ENCODE measurements around the gene SOD1. TPM values are rescaled to one million over a fixed set of nuclear protein-coding genes. Genes with fewer than 3 reads are reported as not detected.
A peak's percentile ranks its signal among the peaks of the same experiment; 100 is the strongest.
"Not testable (repeated sequence)": the region's sequence is repeated elsewhere in the genome, so short reads cannot be mapped to it uniquely, and the experiment has no call there.

Gene SOD1
- 332 and 379 TPM in 2 replicates for total RNA-seq

DNA sequence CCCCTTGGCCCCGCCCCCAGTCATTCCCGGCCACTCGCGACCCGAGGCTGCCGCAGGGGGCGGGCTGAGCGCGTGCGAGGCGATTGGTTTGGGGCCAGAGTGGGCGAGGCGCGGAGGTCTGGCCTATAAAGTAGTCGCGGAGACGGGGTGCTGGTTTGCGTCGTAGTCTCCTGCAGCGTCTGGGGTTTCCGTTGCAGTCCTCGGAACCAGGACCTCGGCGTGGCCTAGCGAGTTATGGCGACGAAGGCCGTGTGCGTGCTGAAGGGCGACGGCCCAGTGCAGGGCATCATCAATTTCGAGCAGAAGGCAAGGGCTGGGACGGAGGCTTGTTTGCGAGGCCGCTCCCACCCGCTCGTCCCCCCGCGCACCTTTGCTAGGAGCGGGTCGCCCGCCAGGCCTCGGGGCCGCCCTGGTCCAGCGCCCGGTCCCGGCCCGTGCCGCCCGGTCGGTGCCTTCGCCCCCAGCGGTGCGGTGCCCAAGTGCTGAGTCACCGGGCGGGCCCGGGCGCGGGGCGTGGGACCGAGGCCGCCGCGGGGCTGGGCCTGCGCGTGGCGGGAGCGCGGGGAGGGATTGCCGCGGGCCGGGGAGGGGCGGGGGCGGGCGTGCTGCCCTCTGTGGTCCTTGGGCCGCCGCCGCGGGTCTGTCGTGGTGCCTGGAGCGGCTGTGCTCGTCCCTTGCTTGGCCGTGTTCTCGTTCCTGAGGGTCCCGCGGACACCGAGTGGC, at the start of gene SOD1:
TSS of gene SOD1 (plus strand) at position 158 of the 723 bp plus-strand sequence. CDS start at position 235, 77 bp downstream.
- DNase-seq (ENCODE audit: low read depth): peak; percentile 69

DNA sequence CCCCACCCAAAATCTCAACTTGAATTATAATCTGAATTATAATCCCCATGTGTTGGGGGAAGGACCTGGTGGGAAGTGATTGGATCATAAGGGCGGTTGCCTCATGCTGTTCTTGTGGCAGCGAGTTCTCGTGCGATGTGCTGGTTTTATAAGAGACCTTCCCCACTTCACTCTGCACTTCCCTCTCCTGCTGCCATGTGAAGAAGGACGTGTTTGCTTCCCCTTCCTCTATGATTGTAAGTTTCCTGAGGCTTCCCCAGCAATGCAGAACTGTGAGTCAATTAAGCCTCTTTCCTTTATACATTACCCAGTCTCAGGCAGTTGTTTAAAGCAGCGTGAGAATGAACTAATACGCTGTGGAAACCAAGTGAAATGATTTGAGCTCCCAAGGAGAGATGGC, 48.0 kb upstream of the SOD1 start:
- DNase-seq (ENCODE audit: low read depth): no peak

DNA sequence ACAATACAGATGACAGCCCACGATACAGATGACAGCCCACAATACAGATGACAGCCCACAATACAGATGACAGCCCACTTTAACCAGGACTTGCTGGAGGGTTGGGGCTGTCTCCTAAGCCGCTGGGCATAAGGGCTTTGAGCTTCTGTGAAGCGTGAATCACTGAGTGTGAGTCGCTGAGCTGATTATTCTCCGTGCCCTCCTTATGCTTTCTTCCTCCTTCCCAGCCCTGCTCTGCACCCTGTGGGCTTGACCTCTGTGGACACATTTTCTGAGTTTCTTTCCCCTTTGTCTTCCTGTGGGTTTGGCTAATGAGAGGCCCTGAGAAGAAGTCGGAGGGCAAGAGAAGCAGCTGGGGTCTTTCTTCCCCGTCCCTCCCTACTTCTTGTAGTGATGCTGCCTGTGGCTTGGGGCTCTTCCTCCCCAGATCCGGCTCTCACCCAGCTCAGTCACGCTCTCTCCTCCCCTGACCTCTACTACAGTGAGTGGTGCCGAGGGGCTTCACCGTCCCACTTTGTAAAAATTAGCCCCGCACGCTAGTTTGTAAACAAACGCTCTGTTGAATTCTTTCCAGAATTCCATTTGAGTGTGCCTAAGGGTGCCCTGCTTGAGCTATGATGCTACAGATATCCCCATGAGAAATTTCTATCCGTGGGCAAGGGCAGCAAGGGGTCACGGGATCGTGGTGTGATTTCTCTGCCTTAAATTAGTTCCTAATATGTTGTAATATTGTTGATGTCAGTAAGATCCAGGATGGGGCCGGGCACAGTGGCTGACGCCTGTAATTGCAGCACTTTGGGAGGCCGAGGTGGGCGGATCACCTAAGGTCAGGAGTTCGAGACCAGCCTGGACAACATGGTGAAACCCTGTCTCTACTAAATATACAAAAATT, 46.4 kb upstream of the SOD1 start:
- peak; percentile 33 for DNase-seq (ENCODE audit: low read depth)

DNA sequence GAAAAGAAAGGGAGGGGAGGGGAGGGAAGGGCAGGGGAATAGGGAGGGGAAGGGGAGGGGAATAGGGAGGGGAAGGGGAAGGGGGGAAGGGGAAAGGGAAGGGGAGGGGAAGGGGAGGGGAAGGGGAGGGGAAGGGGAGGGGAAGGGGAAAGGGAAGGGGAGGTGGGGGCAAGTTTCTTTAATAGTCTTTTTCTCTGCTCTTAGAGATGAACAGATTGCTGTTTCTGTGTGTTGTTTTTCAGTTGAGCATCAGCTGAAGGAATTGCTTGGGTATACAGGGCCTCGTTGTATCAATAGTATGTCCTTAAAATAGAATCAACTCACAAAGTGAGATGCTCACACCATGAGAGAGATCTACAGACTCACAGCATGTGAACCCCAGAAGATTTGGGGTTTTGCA, 44.8 kb upstream of the SOD1 start:
- DNase-seq (ENCODE audit: low read depth): no peak

DNA sequence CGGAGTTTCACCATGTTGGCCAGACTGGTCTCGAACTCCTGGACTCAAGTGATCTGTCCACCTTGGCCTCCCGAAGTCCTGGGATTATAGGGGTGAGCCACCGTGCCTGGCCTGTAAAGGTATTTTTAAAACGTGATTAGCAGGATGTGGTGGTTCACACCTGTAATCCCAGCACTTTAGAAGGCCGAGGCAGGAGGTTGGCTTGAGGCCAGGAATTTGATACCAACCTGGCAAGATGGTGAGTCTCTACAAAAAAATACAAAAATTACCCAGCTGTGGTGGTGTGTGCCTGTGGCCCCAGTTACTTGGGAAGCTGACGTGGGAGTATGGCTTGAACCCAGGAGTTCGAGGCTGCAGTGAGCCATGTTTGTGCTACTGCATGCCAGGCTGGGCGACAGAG, 43.3 kb upstream of the SOD1 start:
- DNase-seq (ENCODE audit: low read depth): no peak

DNA sequence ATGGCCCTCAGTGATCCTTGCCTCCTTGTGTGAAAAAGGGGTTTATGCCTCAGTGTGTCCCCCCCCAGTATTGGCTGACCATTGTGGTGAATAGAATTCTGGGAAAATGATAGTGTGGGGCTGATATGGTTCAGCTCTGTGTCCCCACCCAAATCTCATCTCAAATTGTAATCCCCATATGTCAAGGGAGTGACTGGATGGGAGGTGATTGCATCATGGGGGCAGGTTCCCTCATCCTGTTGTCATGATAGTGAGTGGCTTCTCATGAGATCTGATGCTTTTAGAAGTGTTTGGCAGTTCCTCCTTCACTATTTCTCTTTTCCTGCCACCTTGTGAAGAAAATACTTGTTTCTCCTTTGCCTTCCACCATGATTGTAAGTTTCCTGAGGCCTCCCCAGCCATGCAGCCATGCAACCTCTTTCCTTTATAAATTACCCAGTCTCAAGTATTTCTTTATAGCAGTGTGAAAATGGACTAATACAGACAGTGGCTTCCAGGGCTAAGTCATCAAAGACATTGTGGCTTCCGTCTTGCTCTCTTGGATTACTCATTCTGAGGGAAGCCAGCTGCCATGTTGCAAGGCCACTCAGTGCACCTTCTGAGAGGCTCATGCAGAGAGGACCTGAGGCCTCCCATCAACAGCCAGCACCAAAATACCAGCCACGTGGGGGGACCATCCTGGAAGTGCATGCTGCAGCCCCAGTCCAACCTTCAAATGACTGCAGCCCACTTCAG, 40.6 kb upstream of the SOD1 start:
- no peak for DNase-seq (ENCODE audit: low read depth)

DNA sequence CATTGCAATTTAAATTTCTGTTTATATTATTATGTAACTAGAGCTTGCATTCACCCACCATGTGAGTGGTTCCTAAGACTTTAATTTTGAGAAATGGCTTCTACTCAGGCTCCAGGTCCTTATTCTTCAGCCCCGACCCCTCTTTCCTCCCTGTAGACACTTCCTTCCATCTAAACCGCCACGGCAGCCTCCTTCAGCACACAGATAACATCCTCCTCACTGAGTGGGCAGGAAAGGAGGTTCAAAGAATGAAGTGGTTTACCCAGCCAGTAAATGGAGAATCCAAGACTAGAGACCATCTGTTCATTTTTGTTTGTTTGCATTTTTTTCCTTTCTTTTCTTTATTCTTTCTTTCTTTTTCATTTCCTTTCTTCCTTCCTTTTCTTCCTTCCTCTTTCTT, 37.1 kb upstream of the SOD1 start:
- DNase-seq (ENCODE audit: low read depth): no peak

DNA sequence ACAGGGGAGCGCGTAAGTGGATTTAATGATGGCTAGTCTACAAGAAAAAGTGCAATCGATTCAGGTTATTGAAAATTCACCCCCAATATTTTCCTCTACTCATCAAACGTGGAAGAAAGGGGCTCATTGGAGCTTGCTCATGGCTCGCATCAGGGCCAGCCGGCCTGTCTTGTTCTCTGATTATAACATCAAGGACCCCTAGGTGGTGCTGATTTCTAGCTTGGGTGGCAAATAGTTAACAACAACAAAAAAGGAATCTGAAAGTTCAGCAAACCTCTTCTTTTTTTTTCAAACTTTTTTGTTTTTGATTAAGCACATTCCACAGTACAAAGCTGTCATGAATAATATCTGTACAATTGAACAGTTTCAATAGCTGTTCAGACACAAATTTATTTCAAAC, 35.8 kb upstream of the SOD1 start:
- no peak for DNase-seq (ENCODE audit: low read depth)

DNA sequence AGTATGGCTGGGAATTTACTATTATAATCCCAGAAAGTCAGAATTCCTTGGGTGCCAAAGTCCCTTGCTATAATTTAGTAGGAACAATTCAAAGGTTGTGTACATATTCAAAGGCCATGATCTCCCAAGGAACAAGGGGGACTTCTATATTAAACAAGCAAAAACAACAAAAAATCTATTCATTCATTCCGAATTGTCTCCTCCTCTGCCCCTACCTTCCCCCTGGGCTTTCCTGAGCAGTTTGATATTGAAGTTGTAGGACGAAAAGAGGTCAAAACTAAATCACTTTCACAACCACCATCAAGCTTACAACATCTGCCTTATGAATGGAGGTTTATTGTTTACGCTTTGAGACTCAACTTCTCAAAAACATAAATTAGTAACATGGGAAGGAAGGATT, 35.3 kb upstream of the SOD1 start:
- no peak for DNase-seq (ENCODE audit: low read depth)

DNA sequence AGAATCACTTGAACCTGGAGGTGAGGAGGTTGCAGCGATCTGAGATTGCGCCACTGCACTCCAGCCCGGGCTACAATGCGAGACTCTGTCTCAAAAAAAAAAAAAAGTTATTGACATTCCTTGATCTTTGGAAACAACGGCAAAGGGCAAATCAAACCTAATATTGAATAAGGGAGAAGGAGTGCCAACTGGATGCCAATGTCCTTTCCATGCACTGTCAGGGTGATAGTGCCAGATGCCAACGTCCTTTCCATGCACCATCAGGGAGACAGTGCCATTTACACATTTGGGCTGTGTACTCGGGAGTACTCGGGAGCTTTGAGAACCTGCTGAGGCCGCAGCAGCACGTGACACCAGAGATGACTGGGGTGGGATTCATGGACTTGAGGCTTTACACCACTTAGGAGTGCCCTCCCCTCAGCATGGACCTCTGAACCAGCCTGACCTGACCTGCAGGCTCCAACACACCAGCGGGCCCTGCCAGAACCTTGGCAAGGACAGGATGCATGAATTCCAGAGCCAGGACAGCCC, 34.5 kb upstream of the SOD1 start:
- no peak for DNase-seq (ENCODE audit: low read depth)

DNA sequence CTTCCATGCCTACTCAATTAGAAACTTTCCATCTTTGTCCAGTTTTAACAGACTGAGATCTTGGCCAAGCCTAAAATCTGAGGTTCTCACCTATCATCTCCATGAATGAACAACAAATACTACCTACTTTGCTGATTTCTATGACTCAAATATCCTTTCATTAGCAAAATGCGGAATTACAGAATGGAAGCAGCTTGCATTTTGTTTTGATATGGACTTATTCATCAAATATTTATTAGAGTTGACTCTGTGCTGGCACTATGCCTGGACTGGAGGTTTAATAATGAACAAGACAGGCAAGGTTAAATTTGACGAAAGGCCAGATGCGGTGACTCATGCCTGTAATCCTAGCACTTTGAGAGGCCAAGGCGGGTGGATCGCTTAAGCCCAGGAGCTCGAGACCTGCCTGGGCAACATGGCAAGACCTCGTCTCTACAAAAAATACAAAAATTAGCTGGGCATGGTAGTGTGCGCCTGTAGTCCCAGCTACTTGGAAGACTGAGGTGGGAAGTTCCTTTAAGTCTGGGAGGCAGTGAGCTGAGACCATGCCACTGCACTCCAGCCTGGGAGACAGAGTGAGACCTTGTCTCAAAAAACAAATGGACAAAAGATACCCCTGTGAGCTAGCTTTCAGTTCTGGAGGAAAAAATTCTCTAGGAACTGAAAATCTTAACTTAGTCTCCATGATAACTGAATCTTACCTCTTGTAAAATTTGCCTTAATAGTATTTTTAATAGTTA, 29.4 kb upstream of the SOD1 start:
- peak; percentile 96 for DNase-seq (ENCODE audit: low read depth)

DNA sequence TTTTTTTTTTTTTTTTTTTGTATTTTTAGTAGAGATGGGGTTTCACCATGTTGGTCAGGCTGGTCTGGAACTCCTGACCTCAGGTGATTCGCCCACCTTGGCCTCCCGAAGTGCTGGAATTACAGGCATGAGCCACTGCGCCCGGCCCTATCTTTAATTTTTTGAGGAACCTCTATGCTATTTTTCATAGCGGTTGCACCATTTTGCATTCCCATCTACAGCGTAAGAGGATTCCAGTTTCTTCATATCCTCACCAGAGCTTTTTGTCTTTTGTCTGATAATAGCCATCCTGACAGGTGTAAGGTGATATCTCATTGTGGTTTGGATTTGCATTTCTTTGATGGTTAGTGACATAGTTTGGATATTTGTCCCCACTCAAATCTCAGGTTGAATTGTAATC, 27.6 kb upstream of the SOD1 start:
- DNase-seq (ENCODE audit: low read depth): not testable (repeated sequence)

DNA sequence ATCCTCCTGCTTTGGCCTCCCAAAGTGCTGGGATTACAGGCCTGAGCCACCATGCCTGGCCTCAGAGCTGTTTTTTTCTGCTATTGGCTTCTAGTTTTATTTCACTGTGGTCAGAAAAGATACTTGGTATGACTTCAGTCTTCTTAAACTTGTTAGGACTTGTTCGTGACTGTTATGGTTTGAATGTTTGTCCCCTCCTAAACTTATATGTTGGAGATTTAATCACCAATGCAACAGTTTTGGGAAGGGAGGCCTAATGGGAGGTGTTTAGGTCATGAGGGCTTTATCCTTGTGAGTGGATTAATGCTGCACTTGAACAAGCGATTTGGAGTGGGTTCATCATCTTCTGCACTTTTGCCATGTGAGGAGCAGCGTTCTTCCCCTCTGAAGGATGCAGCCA, 24.5 kb upstream of the SOD1 start:
- DNase-seq (ENCODE audit: low read depth): no peak

DNA sequence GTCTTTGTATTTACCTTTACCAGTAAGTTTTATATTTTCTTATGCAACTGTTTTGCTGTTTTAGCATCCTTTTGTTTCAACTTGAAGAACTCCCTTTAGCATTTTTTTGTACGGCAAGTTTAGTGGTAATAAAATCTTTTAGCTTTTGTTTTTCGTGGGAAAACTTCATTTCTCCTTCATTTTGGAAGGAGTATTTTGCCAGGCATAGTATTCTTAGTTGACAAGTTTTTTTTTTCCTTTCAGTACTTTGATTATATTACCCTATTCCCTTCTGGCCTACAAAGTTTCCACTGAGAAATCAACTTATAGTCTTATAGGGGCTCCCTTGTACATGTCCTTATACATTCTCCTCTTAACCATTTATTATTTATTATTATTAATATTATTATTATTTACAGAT, 22.6 kb upstream of the SOD1 start:
- DNase-seq (ENCODE audit: low read depth): no peak

DNA sequence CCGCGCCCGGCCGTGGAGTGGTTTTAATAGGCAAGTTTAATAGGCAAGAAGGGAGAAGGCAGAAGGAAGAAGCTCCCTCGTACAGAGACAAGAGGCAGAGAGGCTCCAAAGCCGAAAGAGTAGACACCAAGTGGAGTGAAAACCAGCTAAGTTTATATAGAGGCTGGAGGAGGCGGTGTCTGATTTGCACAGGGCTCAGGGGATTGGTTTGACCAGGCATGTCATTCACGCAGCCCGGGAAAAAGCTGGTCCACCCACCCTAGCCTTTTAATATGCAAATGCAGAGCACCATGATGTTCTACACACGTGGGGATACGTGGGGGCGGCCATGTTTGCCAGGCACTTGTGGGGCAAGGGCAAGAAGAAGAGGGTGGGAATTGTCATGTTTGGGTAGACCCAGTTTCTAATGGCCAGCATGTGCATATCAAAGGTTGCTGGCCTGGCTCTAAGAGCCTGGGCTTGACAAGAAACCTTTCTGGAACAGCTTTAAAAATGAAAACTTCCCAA, 18.0 kb upstream of the SOD1 start:
- no peak for DNase-seq (ENCODE audit: low read depth)

DNA sequence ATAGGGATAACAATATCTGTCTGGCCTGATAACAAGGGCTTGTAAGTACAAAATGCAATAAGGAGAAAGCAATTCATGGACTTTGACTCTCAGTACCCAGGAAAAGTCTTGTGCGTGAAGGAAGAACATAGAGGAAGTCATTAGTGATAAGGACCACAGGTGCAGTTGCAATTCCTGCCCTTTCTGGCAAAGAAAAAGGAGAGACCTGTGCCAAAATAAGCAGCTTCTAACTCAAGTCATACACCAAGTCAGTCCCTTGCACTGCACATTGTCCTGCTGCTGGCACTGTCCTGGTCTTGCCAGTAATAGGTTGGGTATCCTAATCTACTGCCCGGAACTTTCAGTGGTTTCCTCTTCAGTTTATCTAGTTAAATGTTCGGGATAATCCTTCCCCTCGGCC, 14.8 kb upstream of the SOD1 start:
- no peak for DNase-seq (ENCODE audit: low read depth)

DNA sequence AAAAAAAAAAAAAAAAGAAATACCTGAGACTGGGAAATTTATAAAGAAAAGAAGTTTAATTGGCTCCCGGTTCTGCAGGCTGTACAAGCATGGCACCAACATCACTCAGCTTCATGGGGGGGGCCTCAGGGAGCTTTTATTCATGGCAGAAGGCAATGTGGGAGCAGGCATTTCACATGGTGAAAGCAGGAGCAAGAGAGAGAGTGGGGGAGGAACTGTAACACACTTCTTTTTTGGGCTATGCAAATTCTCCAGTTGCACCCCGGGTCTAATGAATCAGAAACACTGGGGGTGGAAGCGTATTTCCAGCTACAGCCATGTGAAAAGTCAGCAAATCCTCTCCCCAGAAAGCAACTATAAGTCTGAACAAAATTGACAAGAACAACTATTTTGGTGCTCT, 11.8 kb upstream of the SOD1 start:
- DNase-seq (ENCODE audit: low read depth): no peak

DNA sequence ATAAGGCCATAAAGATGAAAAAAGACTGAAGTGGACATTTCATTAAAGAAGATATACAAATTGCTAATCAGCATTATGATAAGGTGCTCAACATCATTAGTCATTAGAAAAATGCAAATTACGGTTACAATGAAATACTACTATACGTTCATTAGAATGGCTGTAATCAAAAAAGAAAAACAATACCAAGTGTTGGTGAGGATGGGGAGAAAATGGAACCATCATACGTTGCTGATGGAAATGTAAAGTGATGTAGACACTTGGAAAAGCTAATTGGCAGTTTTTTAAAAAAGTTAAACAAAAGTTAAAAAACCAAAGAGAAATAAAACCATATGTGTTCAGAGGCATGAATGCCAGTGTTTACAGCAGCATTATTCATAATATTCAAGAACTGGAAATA, 8.6 kb upstream of the SOD1 start:
- DNase-seq (ENCODE audit: low read depth): no peak

DNA sequence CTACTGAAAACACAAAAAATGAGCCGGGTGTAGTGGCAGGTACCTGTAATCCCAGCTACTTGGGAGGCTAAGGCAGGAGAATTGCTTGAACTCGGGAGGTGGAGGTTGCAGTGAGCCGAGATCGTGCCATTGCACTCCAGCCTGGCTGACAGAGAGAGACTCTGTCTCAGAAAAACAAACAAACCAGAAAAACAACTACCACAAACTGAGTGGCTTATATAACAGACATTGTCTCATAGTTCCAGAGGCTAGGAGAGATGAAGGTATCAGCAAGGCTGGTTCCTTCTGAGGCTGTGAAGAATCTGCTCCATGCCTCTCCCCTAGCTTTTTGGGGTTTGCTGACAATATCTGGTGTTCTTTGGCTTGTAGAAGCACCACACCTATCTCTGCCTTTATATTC, 8.0 kb upstream of the SOD1 start:
- DNase-seq (ENCODE audit: low read depth): not testable (repeated sequence)

DNA sequence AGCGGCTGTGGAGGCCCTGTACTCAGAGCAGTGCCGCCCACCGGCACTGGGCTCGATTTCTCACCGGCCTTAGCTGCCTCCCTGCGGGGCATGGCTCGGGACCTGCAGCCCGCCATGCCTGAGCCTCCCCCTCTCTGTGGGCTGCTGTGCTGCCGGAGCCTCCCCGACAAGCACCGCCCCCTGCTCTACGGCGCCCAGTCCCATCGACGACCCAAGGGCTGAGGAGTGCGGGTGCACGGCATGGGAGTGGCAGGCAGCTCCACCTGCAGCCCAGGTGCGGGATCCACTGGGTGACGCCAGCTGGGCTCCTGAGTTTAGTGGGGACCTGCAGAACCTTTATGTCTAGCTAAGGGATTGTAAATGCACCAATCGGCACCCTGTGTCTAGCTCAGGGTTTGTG, 5.2 kb upstream of the SOD1 start:
- no peak for DNase-seq (ENCODE audit: low read depth)

DNA sequence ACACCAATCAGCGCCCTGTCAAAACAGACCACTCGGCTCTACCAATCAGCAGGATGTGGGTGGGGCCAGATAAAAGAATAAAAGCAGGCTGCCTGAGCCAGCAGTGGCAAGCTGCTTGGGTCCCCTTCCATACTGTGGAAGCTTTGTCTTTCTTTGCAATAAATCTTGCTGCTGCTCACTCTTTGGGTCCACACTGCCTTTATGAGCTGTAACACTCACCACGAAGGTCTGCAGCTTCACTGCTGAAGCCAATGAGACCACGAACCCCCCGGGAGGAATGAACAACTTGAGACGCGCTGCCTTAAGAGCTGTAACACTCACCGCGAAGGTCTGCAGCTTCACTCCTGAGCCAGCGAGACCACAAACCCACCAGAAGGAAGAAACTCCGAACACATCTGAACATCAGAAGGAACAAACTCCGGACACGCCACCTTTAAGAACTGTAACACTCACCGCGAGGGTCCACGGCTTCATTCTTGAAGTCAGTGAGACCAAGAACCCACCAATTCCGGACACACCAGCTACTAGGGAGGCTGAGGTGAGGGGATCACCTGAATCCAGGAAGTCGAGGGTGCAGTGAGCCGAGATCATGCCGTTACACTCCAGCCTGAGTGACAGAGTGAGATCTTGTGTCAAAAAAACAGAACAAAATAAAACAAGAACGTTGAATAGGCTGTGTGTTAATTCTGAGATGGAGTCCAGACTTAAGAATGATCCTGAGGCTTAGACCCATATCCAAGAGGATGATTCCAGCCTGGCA, 4.5 kb upstream of the SOD1 start:
- not testable (repeated sequence) for DNase-seq (ENCODE audit: low read depth)
